Smooth muscle cell (in vitro differentiated cells): Measurements from ENCODE around the gene ARHGEF18. TPM values are rescaled to one million over a fixed set of nuclear protein-coding genes. Genes with fewer than 3 reads are reported as not detected.

Source experiments
- DNase-seq: peaks from one replicate; lab custom pipeline; 2025; ENCODE audit not compliant: unreplicated experiment; lab: John Stamatoyannopoulos, UW
- H2AFZ ChIP-seq: fragments of 200-600 bp; sonication (generic); 2 replicates; pipeline ENCODE4 v1.6.0; 2016; ENCODE audit warnings: antibody characterized with exemption, low read depth, mild to moderate bottlenecking
- H3F3A ChIP-seq: fragments of 200-600 bp; sonication (generic); 2 replicates; pipeline ENCODE4 v1.6.0; 2017; ENCODE audit warnings: antibody characterized with exemption, low read depth
- H3K27ac ChIP-seq: fragments of 200-600 bp; sonication (generic); 2 replicates; pipeline ENCODE4 v1.5.1; 2016; ENCODE audit warnings: low read depth, mild to moderate bottlenecking
- H3K27me3 ChIP-seq: fragments of 200-600 bp; sonication (generic); 2 replicates; pipeline ENCODE4 v1.6.1; 2016; ENCODE audit warnings: low read depth, mild to moderate bottlenecking
- H3K36me3 ChIP-seq: fragments of 200-600 bp; sonication (generic); 2 replicates; pipeline ENCODE4 v1.5.1; 2016; ENCODE audit warnings: low read depth
- H3K4me1 ChIP-seq: fragments of 200-600 bp; sonication (generic); 2 replicates; pipeline ENCODE4 v1.5.1; 2016; ENCODE audit warnings: low read depth
- H3K4me2 ChIP-seq: fragments of 200-600 bp; sonication (generic); 2 replicates; pipeline ENCODE4 v1.6.0; 2016; ENCODE audit warnings: mild to moderate bottlenecking
- H3K4me3 ChIP-seq: fragments of 200-600 bp; sonication (generic); 2 replicates; pipeline ENCODE4 v1.5.1; 2016; ENCODE audit warnings: mild to moderate bottlenecking
- H3K79me2 ChIP-seq: fragments of 200-600 bp; sonication (generic); 2 replicates; pipeline ENCODE4 v1.6.0; 2016; ENCODE audit warnings: low read depth, mild to moderate bottlenecking
- H3K9ac ChIP-seq: fragments of 200-600 bp; sonication (generic); 2 replicates; pipeline ENCODE4 v1.6.0; 2016; ENCODE audit warnings: low read depth
- H3K9me3 ChIP-seq: fragments of 200-600 bp; sonication (generic); replicated peaks from 2 replicates; pipeline ENCODE4 v1.5.1; 2016; ENCODE audit warnings: low read depth
- H4K20me1 ChIP-seq: fragments of 200-600 bp; sonication (generic); 2 replicates; pipeline ENCODE4 v1.6.0; 2016; ENCODE audit warnings: low read depth
- CTCF ChIP-seq: fragments of 200-600 bp; sonication (generic); IDR thresholded peaks from 2 replicates; pipeline ENCODE4 v1.5.1; 2017; ENCODE audit warnings: borderline replicate concordance, mild to moderate bottlenecking, antibody characterized with exemption; ENCODE audit not compliant: insufficient read depth, poor library complexity, severe bottlenecking
- WGBS: methylation state at CpG from one replicate; pipeline ENCODE4 v1.1.7; 2016; ENCODE audit warnings: low lambda C conversion rate; 5-methylcytosine and 5-hydroxymethylcytosine counted together
- polyA plus RNA-seq: library from polyadenylated mRNA; unstranded; fragments of >200 nt; fragmentation: Nextera tagmentation; extraction: Ambion mirVana; gene quantifications from 2 replicates; pipeline ENCODE4 v1.2.1, GENCODE V29; 2016
- total RNA-seq: library from RNA; depleted of rRNA; stranded (reverse); fragments of >200 nt; gene quantifications from 2 replicates; pipeline ENCODE4 v1.2.3, GENCODE V29; 2014

Gene ARHGEF18
- total and polyA plus RNA-seq, 2 experiments from 2014 or later: 18.8 to 24.0 TPM

GRCh38 chr19:7331446-7331845, 17.3 kb upstream of the ARHGEF18 start:
- Histone ChIP-seq H4K20me1 (no peaks in the 10 kb centered on the region), H3F3A (no peaks in the 10 kb centered on the region), H3K9me3 (no peaks in the 10 kb centered on the region), H3K36me3 (no peaks in the 10 kb centered on the region), H3K79me2 (no peaks in the 10 kb centered on the region), H2AFZ (no peak overlapping the region), H3K4me2 (no peak overlapping the region), H3K9ac (no peak overlapping the region), H3K4me1 (no peaks in the 10 kb centered on the region), H3K27me3 (no peaks in the 10 kb centered on the region), H3K4me3 (no peak overlapping the region), H3K27ac (no peak overlapping the region)
- 79% methylated on average over 4 of the region's 4 CpGs for WGBS
- no peak for DNase-seq
- no peak for TF ChIP-seq CTCF

- H3K4me1 ChIP-seq: no peaks in the 10 kb centered on the region
- H3K4me2 ChIP-seq: no peak overlapping the region
- no peak overlapping the region for H3K4me3 ChIP-seq
- H3F3A ChIP-seq: no peaks in the 10 kb centered on the region
- H3K27ac ChIP-seq: no peak overlapping the region
- H2AFZ ChIP-seq: no peak overlapping the region
- no peaks in the 10 kb centered on the region for H4K20me1 ChIP-seq
- no peaks in the 10 kb centered on the region for H3K9me3 ChIP-seq
- H3K79me2 ChIP-seq: no peaks in the 10 kb centered on the region
- TF ChIP-seq CTCF: no peak
- no peaks in the 10 kb centered on the region for H3K36me3 ChIP-seq
- no peaks in the 10 kb centered on the region for H3K27me3 ChIP-seq
- no peak for DNase-seq
- WGBS: 79% methylated on average over 17 of the region's 17 CpGs
- no peak overlapping the region for H3K9ac ChIP-seq
Observed at GRCh38 chr19:7333198-7334118, 15.3 kb upstream of the ARHGEF18 start.

GRCh38 chr19:7336321-7336973, 12.3 kb upstream of the ARHGEF18 start:
- H3K9me3 ChIP-seq: no peaks in the 10 kb centered on the region
- no peak overlapping the region for H3K4me2 ChIP-seq
- H3K4me3 ChIP-seq: no peak overlapping the region
- no peak overlapping the region for H2AFZ ChIP-seq
- TF ChIP-seq CTCF: no peak
- 90% methylated on average over 9 of the region's 9 CpGs for WGBS
- H3K36me3 ChIP-seq: no peaks in the 10 kb centered on the region
- H3K9ac ChIP-seq: no peak overlapping the region
- H3F3A ChIP-seq: no peaks in the 10 kb centered on the region
- no peaks in the 10 kb centered on the region for H3K79me2 ChIP-seq
- no peaks in the 10 kb centered on the region for H4K20me1 ChIP-seq
- DNase-seq: no peak
- no peak overlapping the region for H3K27ac ChIP-seq
- no peaks in the 10 kb centered on the region for H3K27me3 ChIP-seq
- H3K4me1 ChIP-seq: no peaks in the 10 kb centered on the region
